ENCODE measurements around the gene DNMT3A.

The DNMT3A gene

GRCh38 chr2:25245141-25245540, 96.6 kb downstream of the DNMT3A start:
- no peak for DNase-seq (ENCODE audit: low read depth in 3 of 3, low spot score in 1 of 3)

GRCh38 chr2:25243995-25244394, 97.7 kb downstream of the DNMT3A start:
- no peak for DNase-seq (ENCODE audit: low read depth in 3 of 3, low spot score in 1 of 3)

GRCh38 chr2:25241452-25241851, 100.3 kb downstream of the DNMT3A start:
- DNase-seq (ENCODE audit: low read depth in 3 of 3, low spot score in 1 of 3), result no peak

- no peak for DNase-seq (ENCODE audit: low read depth in 3 of 3, low spot score in 1 of 3)
These were observed 101.1 kb downstream of the DNMT3A start for GRCh38 chr2:25240636-25241035.

GRCh38 chr2:25238920-25239319, 102.8 kb downstream of the DNMT3A start:
- DNase-seq (ENCODE audit: low read depth in 3 of 3, low spot score in 1 of 3), result no peak

- DNase-seq (ENCODE audit: low read depth in 3 of 3, low spot score in 1 of 3), result no peak
These were observed 104.0 kb downstream of the DNMT3A start for GRCh38 chr2:25237764-25238163.

- DNase-seq (ENCODE audit: low read depth in 3 of 3, low spot score in 1 of 3), result no peak
These were observed 105.0 kb downstream of the DNMT3A start for GRCh38 chr2:25236736-25237135.

GRCh38 chr2:25234738-25235137, 107.0 kb downstream of the DNMT3A start:
- no peak for DNase-seq (ENCODE audit: low read depth in 3 of 3, low spot score in 1 of 3)

GRCh38 chr2:25233916-25234605, 107.7 kb downstream of the DNMT3A start:
- DNase-seq (ENCODE audit: low read depth in 3 of 3, low spot score in 1 of 3), result no peak

GRCh38 chr2:25232248-25232825, 109.4 kb downstream of the DNMT3A start:
- DNase-seq (ENCODE audit: low read depth in 3 of 3, low spot score in 1 of 3), result no peak

- no peak for DNase-seq (ENCODE audit: low read depth in 3 of 3, low spot score in 1 of 3)
These were observed 110.8 kb downstream of the DNMT3A start for GRCh38 chr2:25230948-25231311.

- DNase-seq (ENCODE audit: low read depth in 3 of 3, low spot score in 1 of 3), result no peak
These were observed 111.4 kb downstream of the DNMT3A start for GRCh38 chr2:25230198-25230947.

- no peak for DNase-seq (ENCODE audit: low read depth in 3 of 3, low spot score in 1 of 3)
These were observed 112.2 kb downstream of the DNMT3A start for GRCh38 chr2:25229279-25230197.

- no peak for DNase-seq (ENCODE audit: low read depth in 3 of 3, low spot score in 1 of 3)
These were observed 112.9 kb downstream of the DNMT3A start for GRCh38 chr2:25228848-25229278.

GRCh38 chr2:25227576-25227975, 114.1 kb downstream of the DNMT3A start:
- no peak for DNase-seq (ENCODE audit: low read depth in 3 of 3, low spot score in 1 of 3)

GRCh38 chr2:25226827-25227226, 114.9 kb downstream of the DNMT3A start:
- no peak for DNase-seq (ENCODE audit: low read depth in 3 of 3, low spot score in 1 of 3)

GRCh38 chr2:25222477-25223121, 119.1 kb downstream of the DNMT3A start:
- DNase-seq (ENCODE audit: low read depth in 3 of 3, low spot score in 1 of 3), result no peak

GRCh38 chr2:25221579-25221978, 120.1 kb downstream of the DNMT3A start:
- DNase-seq (ENCODE audit: low read depth in 3 of 3, low spot score in 1 of 3), result no peak

- DNase-seq (ENCODE audit: low read depth in 3 of 3, low spot score in 1 of 3), result no peak
These were observed 121.4 kb downstream of the DNMT3A start for GRCh38 chr2:25220313-25220712.

GRCh38 chr2:25219621-25220020, 122.1 kb downstream of the DNMT3A start:
- DNase-seq (ENCODE audit: low read depth in 3 of 3, low spot score in 1 of 3), result no peak

- no peak for DNase-seq (ENCODE audit: low read depth in 3 of 3, low spot score in 1 of 3)
These were observed 123.6 kb downstream of the DNMT3A start for GRCh38 chr2:25218100-25218499.

All from stimulated activated CD4-positive, alpha-beta T cell treated with anti-CD3 and anti-CD28 coated beads, TNF-alpha, amount 100 ng/mL, for 1 hour (primary cell).